HUES64 (cell line): ENCODE results near the gene PHF11.

Source experiments
- H3K27ac ChIP-seq: 2 replicates; pipeline ENCODE4 v1.7.0; 2013; ENCODE audit warnings: low read depth, low read length, inconsistent platforms
- H3K27me3 ChIP-seq: 2 replicates; pipeline ENCODE4 v1.6.1; 2013; ENCODE audit warnings: mild to moderate bottlenecking, low read length; ENCODE audit not compliant: insufficient read depth
- H3K36me3 ChIP-seq: 2 replicates; pipeline ENCODE4 v1.6.1; 2013; ENCODE audit warnings: mild to moderate bottlenecking, low read length; ENCODE audit not compliant: insufficient read depth
- H3K4me1 ChIP-seq: 2 replicates; pipeline ENCODE4 v1.6.1; 2013; ENCODE audit warnings: mild to moderate bottlenecking, low read length, moderate library complexity; ENCODE audit not compliant: insufficient read depth
- H3K4me3 ChIP-seq: 2 replicates; pipeline ENCODE4 v1.5.1; 2013; ENCODE audit warnings: mild to moderate bottlenecking, low read length, moderate library complexity
- H3K9ac ChIP-seq: 2 replicates; pipeline ENCODE4 v1.6.1; 2013; ENCODE audit warnings: mild to moderate bottlenecking, low read depth, low read length
- H3K9me3 ChIP-seq: 2 replicates; pipeline ENCODE4 v1.6.1; 2013; ENCODE audit warnings: low read depth, low read length; ENCODE audit not compliant: insufficient read depth
- WGBS: fragments of 150-250, 120-280 bp; methylation state at CpG from one replicate; pipeline ENCODE4 v1.1.7; 2013; ENCODE audit warnings: missing lambda C conversion rate; 5-methylcytosine and 5-hydroxymethylcytosine counted together

The PHF11 gene

GRCh38 chr13:49567491-49567890 lies 71.7 kb downstream of the PHF11 start:
- no peak overlapping the region for H3K27ac ChIP-seq
- H3K9me3 ChIP-seq = no peaks in the 10 kb centered on the region; the same call in 1 of the 2 replicates
- H3K27me3 ChIP-seq = no peaks in the 10 kb centered on the region
- peaks cover 21% of the 10 kb centered on the region for H3K36me3 ChIP-seq
- WGBS = 95% methylated on average over 5 of the region's 5 CpGs
- H3K4me1 ChIP-seq = no peaks in the 10 kb centered on the region
- no peak overlapping the region for H3K4me3 ChIP-seq
- H3K9ac ChIP-seq = no peak overlapping the region

GRCh38 chr13:49569993-49570689 lies 74.4 kb downstream of the PHF11 start:
- Histone ChIP-seq H3K9me3 (no peaks in the 10 kb centered on the region; the same call in 1 of the 2 replicates), H3K36me3 (peaks cover 14% of the 10 kb centered on the region), H3K27ac (no peak overlapping the region), H3K4me1 (no peaks in the 10 kb centered on the region), H3K27me3 (no peaks in the 10 kb centered on the region), H3K9ac (no peak overlapping the region), H3K4me3 (no peak overlapping the region)
- 100% methylated on average over 1 of the region's 1 CpG for WGBS

- 86% methylated on average over 8 of the region's 8 CpGs for WGBS
- no peak overlapping the region for H3K4me3 ChIP-seq
- peaks cover 9% of the 10 kb centered on the region for H3K36me3 ChIP-seq
- H3K4me1 ChIP-seq = no peaks in the 10 kb centered on the region
- H3K27ac ChIP-seq = no peak overlapping the region
- H3K9ac ChIP-seq = no peak overlapping the region
- H3K27me3 ChIP-seq = no peaks in the 10 kb centered on the region
- no peaks in the 10 kb centered on the region for H3K9me3 ChIP-seq
Observed at GRCh38 chr13:49571299-49572240, 75.8 kb downstream of the PHF11 start.
